K562 (cell line): ENCODE data around the gene WWOX. TPM values are rescaled to one million over a fixed set of nuclear protein-coding genes. Genes with fewer than 3 reads are reported as not detected.

Source experiments
- ATAC-seq: fragments of 200-7000 bp; cut with Tn5 transposase; 3 replicates; pipeline ENCODE4 v1.9.1; 2020; ENCODE audit warnings: moderate library complexity
- BruUV-seq: library from RNA; stranded (reverse); fragments of 400-500 nt; replicated peaks from 2 replicates; lab custom pipeline; 2021; lab: Mats Ljungman, UMichigan
- CTCF ChIA-PET: fragments of 300-600 bp; formaldehyde crosslinking; extraction: SDS; loops from one replicate; lab custom pipeline; 2021; ENCODE audit warnings: low intra/inter-chr PET ratio; lab: Yijun Ruan, JAX
- POLR2A ChIA-PET: fragments of 300-600, 350-650 bp; sonication (Branson Sonifier 250); formaldehyde crosslinking; extraction: SDS; loops from one replicate; lab custom pipeline; 2021; ENCODE audit warnings: antibody characterized with exemption, inconsistent platforms; lab: Yijun Ruan, JAX
- DNase-seq, 4 experiments: peaks; one replicate each; pipeline versions ENCODE4 v3.0.0 to v3.0.0-alpha.2; 2011 to 2018; ENCODE audit warnings: low spot score in 3 of 4, mixed read lengths in 3 of 4; ENCODE audit errors: extremely low read depth in 1 of 4
- FAIRE-seq: peaks from 2 replicates; lab custom pipeline; 2011; peaks lifted over from hg19 to GRCh38; lab: Jason Lieb, UNC
- H2AFZ ChIP-seq: 2 replicates; pipeline ENCODE4 v1.6.0; 2011; ENCODE audit warnings: low read depth, low read length, control low read depth, inconsistent platforms
- H3K27ac ChIP-seq: fragments of 200-600 bp; 3 replicates; pipeline ENCODE4 v1.8.0; 2011; ENCODE audit warnings: low read depth, mild to moderate bottlenecking, control low read depth, inconsistent platforms, low read length, moderate library complexity, mixed read lengths; ENCODE audit errors: extremely low read depth
- H3K27me3 ChIP-seq, 2 experiments: fragments of 300-600 bp in 1 of 2; 2 replicates in 1 of 2; 3 replicates in 1 of 2; pipeline versions ENCODE4 v1.6.0 to v1.8.0; 2011; ENCODE audit warnings: inconsistent platforms in 2 of 2, low read length in 2 of 2, mild to moderate bottlenecking in 1 of 2, mixed read lengths in 1 of 2, moderate library complexity in 1 of 2; ENCODE audit not compliant: control insufficient read depth in 2 of 2, insufficient read depth in 2 of 2
- H3K36me3 ChIP-seq: fragments of 300-600 bp; 3 replicates; pipeline ENCODE4 v1.8.0; 2011; ENCODE audit warnings: mild to moderate bottlenecking, low read length, inconsistent platforms; ENCODE audit not compliant: control insufficient read depth, insufficient read depth
- H3K4me1 ChIP-seq, 2 experiments: fragments of 200-600 bp in 1 of 2; replicated peaks in 1 of 2; 2 replicates in 1 of 2; 3 replicates in 1 of 2; pipeline versions ENCODE4 v1.5.1 to v1.8.0; 2011; ENCODE audit warnings: inconsistent platforms in 2 of 2, low read length in 2 of 2, mild to moderate bottlenecking in 1 of 2, mixed read lengths in 1 of 2, moderate library complexity in 1 of 2; ENCODE audit not compliant: control insufficient read depth in 2 of 2, insufficient read depth in 2 of 2
- H3K4me2 ChIP-seq: 2 replicates; pipeline ENCODE4 v1.6.1; 2011; ENCODE audit warnings: low read length, control low read depth, inconsistent platforms, mixed read lengths; ENCODE audit not compliant: insufficient read depth
- H3K4me3 ChIP-seq: fragments of 200-600 bp; sonication (generic), shearing (Covaris generic); 2 replicates; pipeline ENCODE4 v1.5.1; 2016; ENCODE audit warnings: control low read depth, inconsistent platforms
- H3K79me2 ChIP-seq: fragments of 200-600 bp; 3 replicates; pipeline ENCODE4 v1.8.0; 2011; ENCODE audit warnings: low read length, inconsistent platforms; ENCODE audit not compliant: control insufficient read depth, insufficient read depth
- H3K9ac ChIP-seq, 2 experiments: 2 replicates each; pipeline versions ENCODE4 v1.6.0 to v1.6.1; 2011; ENCODE audit warnings: low read depth in 2 of 2, low read length in 2 of 2, control low read depth in 1 of 2, inconsistent platforms in 1 of 2, mild to moderate bottlenecking in 1 of 2, mixed read lengths in 1 of 2; ENCODE audit not compliant: insufficient read depth in 1 of 2
- H3K9me1 ChIP-seq: one replicate; pipeline ENCODE4 v1.6.0; 2011; ENCODE audit warnings: inconsistent platforms, mild to moderate bottlenecking, low read length, moderate library complexity; ENCODE audit not compliant: control insufficient read depth, insufficient read depth
- H3K9me3 ChIP-seq: replicated peaks from 2 replicates; pipeline ENCODE4 v1.5.1; 2011; ENCODE audit warnings: low read depth, low read length, inconsistent platforms; ENCODE audit not compliant: control insufficient read depth, insufficient read depth
- H4K20me1 ChIP-seq: replicated peaks from 2 replicates; pipeline ENCODE4 v1.6.1; 2011; ENCODE audit warnings: low read length, inconsistent platforms, mixed read lengths; ENCODE audit not compliant: control insufficient read depth, insufficient read depth
- MBD2 ChIP-seq: sonication (generic); IDR thresholded peaks from 2 replicates; pipeline ENCODE4 v1.6.1; 2016; ENCODE audit warnings: low read depth, borderline replicate concordance
- NFIX ChIP-seq: fragments of 250-450 bp; sonication (Bioruptor Pico); IDR thresholded peaks from 2 replicates; pipeline ENCODE4 v1.4.0; 2020; ENCODE audit warnings: low read depth, mild to moderate bottlenecking, moderate library complexity
- WGBS: fragments of 100-300 bp; shearing (Covaris generic); methylation state at CpG from one replicate; pipeline ENCODE4 v1.1.6; 2016; ENCODE audit warnings: low coverage, mixed read lengths; ENCODE audit not compliant: insufficient coverage; ENCODE audit errors: missing lambda C conversion rate; 5-methylcytosine and 5-hydroxymethylcytosine counted together
- in situ Hi-C: fragments of 300-500 bp; cut with MboI; formaldehyde crosslinking; loops from 4 replicates; pipeline ENCODE4 v1.15.0; 2018; ENCODE audit warnings: inconsistent platforms, mixed read lengths
- intact Hi-C: fragments of 100-400 bp; cut with micrococcal nuclease; formaldehyde crosslinking; loops from 2 replicates; pipeline ENCODE4 v1.14.2; 2022
- polyA plus RNA-seq, 8 experiments: library from polyadenylated mRNA; depleted of rRNA in 4 of 8; stranded (reverse) in 5 of 8; unstranded in 3 of 8; fragments of >200 nt; fragmentation: Nextera tagmentation in 2 of 8; fragmentation: Illumina TruSeq in 1 of 8; extraction: Ambion mirVana in 2 of 8; extraction: Trizol in 1 of 8; gene quantifications; 2 replicates each; pipeline versions ENCODE4 v1.2.1 to v1.2.3, GENCODE V29; 2011 to 2014; ENCODE audit warnings: inconsistent platforms in 1 of 8, missing spikeins in 1 of 8
- total RNA-seq, 7 experiments: library from RNA; depleted of rRNA in 6 of 7; stranded (reverse); fragments of >200 nt in 6 of 7; fragmentation: Illumina TruSeq in 2 of 7; extraction: Trizol in 2 of 7; gene quantifications; 2 replicates each; pipeline versions ENCODE4 v1.2.1 to v1.2.3, GENCODE V29; 2011 to 2021; ENCODE audit warnings: low replicate concordance in 1 of 7
- TF ChIP-seq, protein P1 (sequence below): fragments of 450-650 bp; formaldehyde crosslinking; IDR thresholded peaks from 2 replicates; pipeline ENCODE4 v1.4.0; 2020; ENCODE audit warnings: mild to moderate bottlenecking, mixed read lengths

WWOX gene
- total and polyA plus RNA-seq, 9 of the 15 experiments (the other 6 are each of a cell fraction or from before 2014, with no cell fraction given), result 1.6 to 22.7 (median 8.1) TPM

DNA sequence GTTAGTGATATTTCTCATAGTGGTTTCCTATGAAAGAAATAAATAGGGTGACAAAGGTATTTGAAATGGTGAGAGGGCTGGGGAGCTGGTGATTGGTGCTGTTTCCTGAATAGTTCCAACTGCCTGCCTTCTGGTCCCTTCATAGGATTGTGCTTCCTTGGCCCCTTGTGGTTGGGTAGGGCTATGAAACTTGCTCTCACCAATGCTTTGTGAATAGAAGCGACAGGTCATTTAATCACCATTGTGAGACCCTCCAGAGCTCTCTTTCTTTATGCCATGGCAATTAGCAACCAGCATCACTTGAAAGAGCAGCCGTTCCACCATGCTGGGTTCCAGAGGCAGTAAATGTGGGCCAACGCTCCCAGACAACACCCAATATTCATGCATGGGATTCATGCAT, 23.7 kb upstream of the WWOX start (continued):
- TF ChIP-seq MBD2, result no peak

DNA sequence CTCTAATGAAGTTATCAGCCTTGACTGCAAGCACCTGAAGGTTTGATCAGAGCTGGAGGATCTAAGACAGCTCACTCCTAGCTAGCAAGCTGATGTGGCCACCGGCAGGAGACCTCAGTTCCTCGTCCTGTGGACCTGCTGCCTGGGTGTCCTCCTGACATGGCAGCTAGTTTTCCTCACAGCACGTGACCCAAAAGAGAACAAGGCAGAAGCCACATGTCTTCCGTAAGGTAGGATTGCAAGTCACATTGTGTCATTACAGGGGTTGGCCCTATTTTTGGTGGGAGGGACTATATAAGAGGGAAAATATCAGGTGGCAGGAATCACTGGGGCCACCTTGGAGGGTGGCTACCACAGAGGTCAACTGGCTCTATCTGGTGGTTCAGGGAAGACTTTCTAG, 18.1 kb upstream of the WWOX start:
- peaks cover 2 to 9% of the 10 kb centered on the region in 2 experiments; a peak in 4 of 5 replicates for H3K27me3 ChIP-seq
- no peaks in the 10 kb centered on the region for H3K9me1 ChIP-seq
- no peak for TF ChIP-seq NFIX
- TF ChIP-seq, protein P1, sequence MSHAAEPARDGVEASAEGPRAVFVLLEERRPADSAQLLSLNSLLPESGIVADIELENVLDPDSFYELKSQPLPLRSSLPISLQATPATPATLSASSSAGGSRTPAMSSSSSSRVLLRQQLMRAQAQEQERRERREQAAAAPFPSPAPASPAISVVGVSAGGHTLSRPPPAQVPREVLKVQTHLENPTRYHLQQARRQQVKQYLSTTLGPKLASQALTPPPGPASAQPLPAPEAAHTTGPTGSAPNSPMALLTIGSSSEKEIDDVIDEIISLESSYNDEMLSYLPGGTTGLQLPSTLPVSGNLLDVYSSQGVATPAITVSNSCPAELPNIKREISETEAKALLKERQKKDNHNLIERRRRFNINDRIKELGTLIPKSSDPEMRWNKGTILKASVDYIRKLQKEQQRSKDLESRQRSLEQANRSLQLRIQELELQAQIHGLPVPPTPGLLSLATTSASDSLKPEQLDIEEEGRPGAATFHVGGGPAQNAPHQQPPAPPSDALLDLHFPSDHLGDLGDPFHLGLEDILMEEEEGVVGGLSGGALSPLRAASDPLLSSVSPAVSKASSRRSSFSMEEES (CRISPR knock-in tag), result peak; percentile 11
- no peaks in the 10 kb centered on the region for H4K20me1 ChIP-seq
- H3K9me3 ChIP-seq, result no peaks in the 10 kb centered on the region
- H3K9ac ChIP-seq, result no peak overlapping the region
- FAIRE-seq (no peak), DNase-seq (no peak), ATAC-seq (no peak)
- H3K27ac ChIP-seq, result no peak overlapping the region
- H3K79me2 ChIP-seq, result no peaks in the 10 kb centered on the region
- intact Hi-C loops (no loop called here), in situ Hi-C loops (no loop called here)
- WGBS, result 7% methylated on average over 4 of the region's 4 CpGs
- no peaks in the 10 kb centered on the region for H3K4me1 ChIP-seq
- H3K4me2 ChIP-seq, result no peak overlapping the region
- no peaks in the 10 kb centered on the region for H3K36me3 ChIP-seq
- ChIA-PET CTCF (no interaction called here), POLR2A (interaction anchor here (0.6 kb wide), 1 partner anchor 18 kb away, joined by 3 read pairs; the partner anchor contains the start of gene WWOX)
- no peak overlapping the region for H3K4me3 ChIP-seq
- H2AFZ ChIP-seq, result no peak overlapping the region
- no TSS peak for BruUV-seq
